GM12878 (cell line): ENCODE data around the gene NELFE. TPM values are rescaled to one million over a fixed set of nuclear protein-coding genes. Genes with fewer than 3 reads are reported as not detected.

Source experiments
- BCL11A ChIP-seq: IDR thresholded peaks from 2 replicates; pipeline ENCODE4 v1.6.1; 2011; ENCODE audit warnings: low read depth, low read length
- BHLHE40 ChIP-seq, 2 experiments: fragments of 450-650 bp in 1 of 2; IDR thresholded peaks; 2 replicates each; pipeline ENCODE4 v1.6.1; 2011 to 2017; ENCODE audit warnings: low read depth in 2 of 2, borderline replicate concordance in 1 of 2, improper control_type of control experiment in 1 of 2, low read length in 1 of 2, mild to moderate bottlenecking in 1 of 2
- CBFB ChIP-seq: IDR thresholded peaks from 2 replicates; pipeline ENCODE4 v1.6.1; 2016; ENCODE audit warnings: antibody characterized with exemption, low read depth
- CHD1 ChIP-seq: IDR thresholded peaks from 2 replicates; pipeline ENCODE4 v1.6.1; 2012; ENCODE audit warnings: low read depth, low read length, improper control_type of control experiment
- CHD2 ChIP-seq: IDR thresholded peaks from 2 replicates; pipeline ENCODE4 v1.6.1; 2011; ENCODE audit warnings: low read depth, low read length, improper control_type of control experiment, borderline replicate concordance
- FOS ChIP-seq: IDR thresholded peaks from 3 replicates; pipeline ENCODE4 v1.6.1; 2011; ENCODE audit warnings: borderline replicate concordance; ENCODE audit not compliant: insufficient read length; ENCODE audit errors: extremely low read depth
- FOXK2 ChIP-seq: fragments of 450-650 bp; IDR thresholded peaks from 2 replicates; pipeline ENCODE4 v1.6.1; 2017; ENCODE audit warnings: mild to moderate bottlenecking, moderate library complexity
- GABPA ChIP-seq: IDR thresholded peaks from 2 replicates; pipeline ENCODE4 v1.6.1; 2014; ENCODE audit warnings: antibody characterized with exemption, low read depth, mild to moderate bottlenecking, inconsistent platforms
- KLF5 ChIP-seq: fragments of 450-650 bp; IDR thresholded peaks from 2 replicates; pipeline ENCODE4 v1.6.1; 2014; ENCODE audit warnings: mild to moderate bottlenecking; ENCODE audit not compliant: partially characterized antibody
- MEF2B ChIP-seq: fragments of 450-650 bp; IDR thresholded peaks from 2 replicates; pipeline ENCODE4 v1.6.1; 2018; ENCODE audit warnings: mild to moderate bottlenecking, moderate library complexity; ENCODE audit not compliant: partially characterized antibody, poor library complexity, severe bottlenecking
- MYB ChIP-seq: fragments of 150-350 bp; IDR thresholded peaks from 2 replicates; pipeline ENCODE4 v1.6.1; 2014; ENCODE audit warnings: mild to moderate bottlenecking, low read depth, low read length, borderline replicate concordance
- PAX5 ChIP-seq: IDR thresholded peaks from 2 replicates; pipeline ENCODE4 v1.6.1; 2011; ENCODE audit warnings: low read depth, low read length, borderline replicate concordance
- RB1 ChIP-seq: fragments of 450-650 bp; formaldehyde crosslinking; IDR thresholded peaks from 2 replicates; pipeline ENCODE4 v1.6.1; 2017; ENCODE audit warnings: mild to moderate bottlenecking, borderline replicate concordance
- SP1 ChIP-seq: IDR thresholded peaks from one replicate; pipeline ENCODE4 v1.6.1; 2011; ENCODE audit warnings: low read depth, low read length
- STAT1 ChIP-seq: fragments of 450-650 bp; conservative IDR thresholded peaks from 2 replicates; pipeline ENCODE4 v1.6.1; 2014; ENCODE audit warnings: antibody characterized with exemption, mild to moderate bottlenecking
- USF1 ChIP-seq: IDR thresholded peaks from 2 replicates; pipeline ENCODE4 v1.6.1; 2011; ENCODE audit warnings: borderline replicate concordance, low read depth, mild to moderate bottlenecking, moderate library complexity, mixed read lengths, low read length; ENCODE audit not compliant: insufficient read depth; ENCODE audit errors: extremely low read length
- ZNF207 ChIP-seq: fragments of 450-650 bp; IDR thresholded peaks from 2 replicates; pipeline ENCODE4 v1.6.1; 2014; ENCODE audit warnings: antibody characterized with exemption, mild to moderate bottlenecking, borderline replicate concordance
- ZNF687 ChIP-seq: fragments of 450-650 bp; IDR thresholded peaks from 2 replicates; pipeline ENCODE4 v1.6.1; 2017; ENCODE audit warnings: mild to moderate bottlenecking, moderate library complexity
- polyA plus RNA-seq, 11 experiments: library from polyadenylated mRNA; depleted of rRNA in 4 of 11; unstranded in 6 of 11; stranded (reverse) in 5 of 11; fragments of >200 nt; fragmentation: Nextera tagmentation in 4 of 11; fragmentation: Illumina TruSeq in 1 of 11; extraction: Ambion mirVana in 4 of 11; extraction: Trizol in 1 of 11; gene quantifications; 1 replicate in 1 of 11; 2 replicates in 10 of 11; pipeline versions ENCODE4 v1.2.1 to v1.2.3, GENCODE V29; 2011 to 2016; ENCODE audit warnings: inconsistent platforms in 2 of 11, missing spikeins in 2 of 11, low read depth in 1 of 11
- total RNA-seq, 4 experiments: library from RNA; depleted of rRNA in 3 of 4; stranded (reverse); fragments of >200 nt in 3 of 4; fragmentation: Illumina TruSeq in 1 of 4; extraction: Trizol in 1 of 4; gene quantifications; 2 replicates each; pipeline versions ENCODE4 v1.2.1 to v1.2.3, GENCODE V29; 2013 to 2021
- TF ChIP-seq, protein P1 (sequence below): IDR thresholded peaks from 2 replicates; pipeline ENCODE4 v1.6.1; 2011; ENCODE audit warnings: borderline replicate concordance, low read depth, mild to moderate bottlenecking, moderate library complexity, low read length; ENCODE audit not compliant: insufficient read depth, poor library complexity, severe bottlenecking
- TF ChIP-seq, protein P2 (sequence below): fragments of 450-650 bp; IDR thresholded peaks from 2 replicates; pipeline ENCODE4 v1.6.1; 2018; ENCODE audit warnings: borderline replicate concordance, mild to moderate bottlenecking; ENCODE audit not compliant: partially characterized antibody

NELFE gene
- total and polyA plus RNA-seq, 10 of the 15 experiments (the other 5 are each of a cell fraction or from before 2014, with no cell fraction given) = 8.5 to 105 (median 59.7) TPM

DNA sequence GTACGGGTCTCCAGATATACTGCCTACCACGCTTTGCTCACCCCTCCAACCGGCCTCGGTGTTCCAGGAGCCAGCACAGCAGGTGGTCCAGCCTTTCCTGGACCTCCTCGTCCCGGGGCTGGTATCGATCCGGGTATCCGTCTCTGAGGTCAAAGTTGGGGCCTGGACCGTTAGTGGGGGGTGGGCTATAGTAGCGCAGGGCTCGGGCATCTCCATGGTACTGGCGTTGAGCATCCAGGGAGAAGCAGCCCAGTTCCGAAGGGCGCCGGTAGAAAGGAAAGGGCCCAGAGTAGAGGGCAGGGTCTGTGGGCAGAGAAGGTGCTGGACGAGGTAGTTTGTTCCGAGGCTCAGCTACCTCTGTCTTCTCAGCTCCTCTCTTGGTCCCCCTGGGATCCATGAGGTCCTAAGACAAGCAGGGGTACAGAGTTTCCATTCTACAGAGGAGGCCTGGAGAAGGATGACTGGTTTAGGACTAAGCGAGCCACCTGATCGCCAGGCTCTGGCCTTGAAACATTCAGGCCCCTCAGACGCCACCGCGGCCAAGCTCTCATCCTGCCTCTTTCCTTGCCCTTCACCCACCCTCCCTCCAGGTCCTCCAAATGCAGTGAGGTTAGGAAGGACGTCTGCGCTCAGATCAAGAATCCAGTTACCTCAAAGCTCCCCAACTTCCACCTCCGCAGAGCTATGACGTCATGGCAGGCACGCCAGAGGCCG lies 12.7 kb upstream of the NELFE start (continued):
- TF ChIP-seq ZNF687 (no peak), BCL11A (no peak), MYB (no peak), BHLHE40 (IDR thresholded peaks at IDR 0.05; ENCODE audit: borderline replicate concordance in 1 of 2, low read depth in 2 of 2, low read length in 1 of 2) (no peak), GABPA (no peak), RB1 (no peak), FOXK2 (no peak), SP1 (no peak), ZNF207 (no peak), FOS (no peak), MEF2B (no peak), PAX5 (peak; percentile 2; the same call in 1 of the 2 replicates), STAT1 (no peak), CHD2 (no peak), USF1 (no peak), CBFB (no peak; the same call in 1 of the 2 replicates), CHD1 (no peak), KLF5 (no peak)
- TF ChIP-seq, protein P1, sequence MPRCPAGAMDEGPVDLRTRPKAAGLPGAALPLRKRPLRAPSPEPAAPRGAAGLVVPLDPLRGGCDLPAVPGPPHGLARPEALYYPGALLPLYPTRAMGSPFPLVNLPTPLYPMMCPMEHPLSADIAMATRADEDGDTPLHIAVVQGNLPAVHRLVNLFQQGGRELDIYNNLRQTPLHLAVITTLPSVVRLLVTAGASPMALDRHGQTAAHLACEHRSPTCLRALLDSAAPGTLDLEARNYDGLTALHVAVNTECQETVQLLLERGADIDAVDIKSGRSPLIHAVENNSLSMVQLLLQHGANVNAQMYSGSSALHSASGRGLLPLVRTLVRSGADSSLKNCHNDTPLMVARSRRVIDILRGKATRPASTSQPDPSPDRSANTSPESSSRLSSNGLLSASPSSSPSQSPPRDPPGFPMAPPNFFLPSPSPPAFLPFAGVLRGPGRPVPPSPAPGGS = peak; percentile 6
- TF ChIP-seq, protein P2, sequence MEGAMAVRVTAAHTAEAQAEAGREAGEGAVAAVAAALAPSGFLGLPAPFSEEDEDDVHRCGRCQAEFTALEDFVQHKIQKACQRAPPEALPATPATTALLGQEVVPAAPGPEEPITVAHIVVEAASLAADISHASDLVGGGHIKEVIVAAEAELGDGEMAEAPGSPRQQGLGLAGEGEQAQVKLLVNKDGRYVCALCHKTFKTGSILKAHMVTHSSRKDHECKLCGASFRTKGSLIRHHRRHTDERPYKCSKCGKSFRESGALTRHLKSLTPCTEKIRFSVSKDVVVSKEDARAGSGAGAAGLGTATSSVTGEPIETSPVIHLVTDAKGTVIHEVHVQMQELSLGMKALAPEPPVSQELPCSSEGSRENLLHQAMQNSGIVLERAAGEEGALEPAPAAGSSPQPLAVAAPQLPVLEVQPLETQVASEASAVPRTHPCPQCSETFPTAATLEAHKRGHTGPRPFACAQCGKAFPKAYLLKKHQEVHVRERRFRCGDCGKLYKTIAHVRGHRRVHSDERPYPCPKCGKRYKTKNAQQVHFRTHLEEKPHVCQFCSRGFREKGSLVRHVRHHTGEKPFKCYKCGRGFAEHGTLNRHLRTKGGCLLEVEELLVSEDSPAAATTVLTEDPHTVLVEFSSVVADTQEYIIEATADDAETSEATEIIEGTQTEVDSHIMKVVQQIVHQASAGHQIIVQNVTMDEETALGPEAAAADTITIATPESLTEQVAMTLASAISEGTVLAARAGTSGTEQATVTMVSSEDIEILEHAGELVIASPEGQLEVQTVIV = no peak
